A549 (cell line): ENCODE measurements around the gene EXTL1. TPM values are rescaled to one million over a fixed set of nuclear protein-coding genes. Genes with fewer than 3 reads are reported as not detected.

Experiments used
- ATAC-seq, 2 experiments: fragments of 200-7000 bp in 1 of 2; fragments of >200 bp in 1 of 2; cut with Nextera tagmentation in 1 of 2; cut with Tn5 transposase in 1 of 2; 3 replicates each; pipeline versions ENCODE4 v1.8.0 to v1.9.1; 2018 to 2020; ENCODE audit warnings: mild to moderate bottlenecking in 1 of 2, moderate library complexity in 1 of 2
- CTCF ChIA-PET: fragments of 300-600 bp; sonication (Branson Sonifier 250); formaldehyde crosslinking; extraction: SDS; loops from one replicate; lab custom pipeline; 2021; ENCODE audit warnings: antibody characterized with exemption, inconsistent platforms; lab: Yijun Ruan, JAX
- POLR2A ChIA-PET: fragments of 350-600 bp; formaldehyde crosslinking; extraction: SDS; loops from one replicate; lab custom pipeline; 2021; ENCODE audit warnings: antibody characterized with exemption, inconsistent platforms; lab: Yijun Ruan, JAX
- DNase-seq, 2 experiments: peaks; one replicate each; pipeline versions ENCODE4 v3.0.0 to v3.0.0-alpha.2; 2011 to 2016; ENCODE audit warnings: low read depth in 1 of 2, low spot score in 1 of 2
- FAIRE-seq: peaks from 2 replicates; lab custom pipeline; 2011; peaks lifted over from hg19 to GRCh38; lab: Jason Lieb, UNC
- H3K27ac ChIP-seq, 2 experiments: fragments of >200 bp; sonication (Bioruptor Twin); formaldehyde crosslinking; 3 replicates each; pipeline ENCODE4 v1.5.1; 2016 to 2017
- H3K4me1 ChIP-seq: fragments of >200 bp; sonication (Bioruptor Twin); formaldehyde crosslinking; 3 replicates; pipeline ENCODE4 v1.6.1; 2016
- H3K4me2 ChIP-seq: fragments of >200 bp; sonication (Bioruptor Twin); formaldehyde crosslinking; 3 replicates; pipeline ENCODE4 v1.6.1; 2016
- H3K4me3 ChIP-seq: fragments of >200 bp; sonication (Bioruptor Twin); formaldehyde crosslinking; 3 replicates; pipeline ENCODE4 v1.5.1; 2016
- H3K9me3 ChIP-seq: fragments of >200 bp; sonication (Bioruptor Twin); formaldehyde crosslinking; 3 replicates; pipeline ENCODE4 v1.6.1; 2016
- CHD2 ChIP-seq: fragments of 150-350 bp; IDR thresholded peaks from 2 replicates; pipeline ENCODE4 v1.6.1; 2014; ENCODE audit warnings: low read length; ENCODE audit not compliant: partially characterized antibody
- CTCF ChIP-seq: fragments of >200 bp; sonication (Bioruptor Twin); formaldehyde crosslinking; IDR thresholded peaks from 3 replicates; pipeline ENCODE4 v1.5.1; 2016
- ELK1 ChIP-seq: fragments of 150-350 bp; IDR thresholded peaks from 2 replicates; pipeline ENCODE4 v1.6.1; 2014; ENCODE audit warnings: low read depth, mild to moderate bottlenecking, low read length
- FOSB ChIP-seq: fragments of 250-450 bp; sonication (Bioruptor Pico); IDR thresholded peaks from 2 replicates; pipeline ENCODE4 v1.5.0; 2020; ENCODE audit warnings: mild to moderate bottlenecking, moderate library complexity
- FOXS1 ChIP-seq: fragments of 250-450 bp; sonication (Bioruptor Pico); IDR thresholded peaks from 2 replicates; pipeline ENCODE4 v1.5.0; 2020; ENCODE audit warnings: mild to moderate bottlenecking, moderate library complexity
- HDAC2 ChIP-seq: fragments of 200-600 bp; sonication (generic); IDR thresholded peaks from 2 replicates; pipeline ENCODE4 v1.6.1; 2016
- HEYL ChIP-seq: fragments of 250-450 bp; sonication (Bioruptor Pico); IDR thresholded peaks from 2 replicates; pipeline ENCODE4 v1.8.0; 2021; ENCODE audit warnings: mild to moderate bottlenecking, moderate library complexity
- HOXA7 ChIP-seq: fragments of 250-450 bp; sonication (Bioruptor Pico); IDR thresholded peaks from 2 replicates; pipeline ENCODE4 v1.5.0; 2020; ENCODE audit warnings: mild to moderate bottlenecking, moderate library complexity
- HOXB5 ChIP-seq: fragments of 250-450 bp; sonication (Bioruptor Pico); IDR thresholded peaks from 2 replicates; pipeline ENCODE4 v1.5.0; 2020; ENCODE audit warnings: mild to moderate bottlenecking, moderate library complexity
- JUN ChIP-seq, 2 experiments: fragments of >200 bp; sonication (Bioruptor Twin); formaldehyde crosslinking; IDR thresholded peaks; 2 replicates in 1 of 2; 3 replicates in 1 of 2; pipeline ENCODE4 v1.6.1; 2016 to 2017
- MAX ChIP-seq: IDR thresholded peaks from 2 replicates; pipeline ENCODE4 v1.6.1; 2012
- MAZ ChIP-seq: fragments of 150-350 bp; IDR thresholded peaks from 2 replicates; pipeline ENCODE4 v1.6.1; 2014; ENCODE audit warnings: antibody characterized with exemption, low read depth, low read length, borderline replicate concordance
- NPAS2 ChIP-seq: fragments of 250-450 bp; sonication (Bioruptor Pico); IDR thresholded peaks from 2 replicates; pipeline ENCODE4 v1.8.0; 2022; ENCODE audit warnings: mild to moderate bottlenecking, moderate library complexity, borderline replicate concordance
- PBX3 ChIP-seq: IDR thresholded peaks from 2 replicates; pipeline ENCODE4 v1.6.1; 2012
- POLR2A ChIP-seq: IDR thresholded peaks from 2 replicates; pipeline ENCODE4 v1.6.1; 2012; ENCODE audit warnings: mild to moderate bottlenecking, low read length
- POLR2AphosphoS2 ChIP-seq: conservative IDR thresholded peaks from 2 replicates; pipeline ENCODE4 v1.6.1; 2012; ENCODE audit warnings: low read length, improper control_type of control experiment, inconsistent platforms
- RCOR1 ChIP-seq: fragments of 150-350 bp; IDR thresholded peaks from 2 replicates; pipeline ENCODE4 v1.6.1; 2014; ENCODE audit warnings: antibody characterized with exemption, low read length, low read depth
- RNF2 ChIP-seq: fragments of 200-600 bp; sonication (generic); IDR thresholded peaks from 2 replicates; pipeline ENCODE4 v1.6.1; 2016; ENCODE audit warnings: low read depth, mild to moderate bottlenecking, antibody characterized with exemption, moderate library complexity, borderline replicate concordance
- SMC3 ChIP-seq: fragments of >200 bp; sonication (Bioruptor Twin); formaldehyde crosslinking; IDR thresholded peaks from 3 replicates; pipeline ENCODE4 v1.6.1; 2018; ENCODE audit warnings: inconsistent platforms
- TFCP2L1 ChIP-seq: fragments of 250-450 bp; sonication (Bioruptor Pico); IDR thresholded peaks from 2 replicates; pipeline ENCODE4 v1.5.0; 2021; ENCODE audit warnings: mild to moderate bottlenecking
- TP53 ChIP-seq: fragments of 250-450 bp; sonication (Bioruptor Pico); IDR thresholded peaks from 2 replicates; pipeline ENCODE4 v1.5.0; 2021; ENCODE audit warnings: mild to moderate bottlenecking, moderate library complexity
- USF2 ChIP-seq: fragments of 450-650 bp; IDR thresholded peaks from 2 replicates; pipeline ENCODE4 v1.6.1; 2014; ENCODE audit warnings: antibody characterized with exemption
- ZC3H11A ChIP-seq: fragments of 450-650 bp; IDR thresholded peaks from 2 replicates; pipeline ENCODE4 v1.6.1; 2014; ENCODE audit warnings: antibody characterized with exemption, mild to moderate bottlenecking
- ZFP36 ChIP-seq: fragments of 450-650 bp; IDR thresholded peaks from 2 replicates; pipeline ENCODE4 v1.6.1; 2014; ENCODE audit warnings: borderline replicate concordance; ENCODE audit not compliant: partially characterized antibody
- ZNF302 ChIP-seq: fragments of 250-450 bp; sonication (Bioruptor Pico); IDR thresholded peaks from 2 replicates; pipeline ENCODE4 v1.9.0; 2021; ENCODE audit warnings: inconsistent platforms, mild to moderate bottlenecking, moderate library complexity
- ZSCAN20 ChIP-seq: fragments of 250-450 bp; sonication (Bioruptor Pico); IDR thresholded peaks from 2 replicates; pipeline ENCODE4 v1.8.0; 2022; ENCODE audit warnings: mild to moderate bottlenecking, moderate library complexity
- WGBS: methylation state at CpG from one replicate; pipeline ENCODE4 v1.1.6; 2017; ENCODE audit errors: missing lambda C conversion rate; 5-methylcytosine and 5-hydroxymethylcytosine counted together
- polyA plus RNA-seq, 4 experiments: library from polyadenylated mRNA; depleted of rRNA in 3 of 4; stranded (reverse); fragments of >200 nt; fragmentation: RNase III in 1 of 4; extraction: RNeasy Plus Mini Kit Qiagen cat#74134 plus additional on column Dnase treatment in 1 of 4; gene quantifications; 2 replicates in 3 of 4; 3 replicates in 1 of 4; pipeline ENCODE4 v1.2.3, GENCODE V29; 2011 to 2017

The EXTL1 gene
- polyA plus RNA-seq, 2 of the 4 experiments (the other 2 are of a cell fraction): 0.03 to 0.04 TPM

GRCh38 chr1:26058052-26058595 is 36.5 kb downstream of the EXTL1 start:
- Histone ChIP-seq H3K4me3 (no peak overlapping the region), H3K4me2 (no peak overlapping the region), H3K4me1 (no peaks in the 10 kb centered on the region), H3K9me3 (no peaks in the 10 kb centered on the region), H3K27ac (no peak overlapping the region)
- CTCF ChIA-PET: interaction anchor here (0.8 to 2.6 kb wide), 4 partner anchors 11 to 306 kb away, joined by 3 to 9 read pairs (median 4); no protein-coding TSS in a partner anchor
- 44% methylated on average over 5 of the region's 5 CpGs for WGBS
- POLR2A ChIA-PET: no interaction called here
- ATAC-seq (no peak), DNase-seq (no peak), FAIRE-seq (no peak)
- TF ChIP-seq ZNF302: no peak
- no peak for TF ChIP-seq ZSCAN20 (CRISPR knock-in tag)
- no peak for TF ChIP-seq HOXB5 (CRISPR knock-in tag)
- TF ChIP-seq NPAS2: no peak
- no peak for TF ChIP-seq CHD2
- no peak for TF ChIP-seq RNF2
- TF ChIP-seq POLR2A: no peak
- TF ChIP-seq USF2: no peak
- no peak for TF ChIP-seq TP53 (CRISPR knock-in tag)
- no peak for TF ChIP-seq FOSB (CRISPR knock-in tag)
- TF ChIP-seq HDAC2: no peak
- TF ChIP-seq HOXA7 (CRISPR knock-in tag): no peak
- TF ChIP-seq MAZ: no peak
- TF ChIP-seq HEYL (CRISPR knock-in tag): no peak
- no peak for TF ChIP-seq JUN (IDR thresholded peaks at IDR 0.05)
- TF ChIP-seq TFCP2L1 (CRISPR knock-in tag): no peak

- Histone ChIP-seq H3K4me2 (no peak overlapping the region), H3K4me1 (no peaks in the 10 kb centered on the region), H3K27ac (no peak overlapping the region), H3K4me3 (no peak overlapping the region), H3K9me3 (no peaks in the 10 kb centered on the region)
- POLR2A ChIA-PET: no interaction called here
- no peak for DNase-seq
- CTCF ChIA-PET: interaction anchor here (1.0 to 2.6 kb wide), 5 partner anchors 11 to 85 kb away, joined by 3 to 9 read pairs (median 6); no protein-coding TSS in a partner anchor
- FAIRE-seq: no peak
- 73% methylated on average over 7 of the region's 7 CpGs for whole genome bisulfite sequencing
- no peak for TF ChIP-seq MAZ
- no peak for TF ChIP-seq ZFP36
- TF ChIP-seq PBX3: no peak
- no peak for TF ChIP-seq FOXS1
- TF ChIP-seq ELK1: no peak
- TF ChIP-seq CTCF: no peak
- no peak for TF ChIP-seq RCOR1
- no peak for TF ChIP-seq HDAC2
- no peak for TF ChIP-seq SMC3
- no peak for TF ChIP-seq ZC3H11A
- no peak for TF ChIP-seq POLR2AphosphoS2
- TF ChIP-seq MAX: no peak
- no peak for TF ChIP-seq POLR2A
- no peak for ATAC-seq
Measured at GRCh38 chr1:26059906-26060305, 38.3 kb downstream of the EXTL1 start.
